ENCODE measurements around the gene CHFR.
"Not testable (repeated sequence)": the region's sequence is repeated elsewhere in the genome, so short reads cannot be mapped to it uniquely, and the experiment has no call there.

- TF ChIP-seq EZH2 (IDR thresholded peaks at IDR 0.05; ENCODE audit: borderline replicate concordance, low read depth, low read length, severe bottlenecking); CTCF (IDR thresholded peaks at IDR 0.05; ENCODE audit: extremely low read depth in 1 of 2, insufficient read depth in 1 of 2, low read depth in 1 of 2, low read length in 2 of 2); POLR2A (IDR thresholded peaks at IDR 0.05; ENCODE audit: low read depth, low read length); POLR2AphosphoS5 (IDR thresholded peaks at IDR 0.05; ENCODE audit: insufficient read depth, low read depth, low read length); MAX (IDR thresholded peaks at IDR 0.05; ENCODE audit: insufficient read depth, insufficient read length); FOS (IDR thresholded peaks at IDR 0.05; ENCODE audit: borderline replicate concordance, insufficient read depth, low read length); MYC (IDR thresholded peaks at IDR 0.05; ENCODE audit: low read depth, low read length); JUN (IDR thresholded peaks at IDR 0.05; ENCODE audit: borderline replicate concordance, insufficient read depth, insufficient read length, low read depth); GATA2 (IDR thresholded peaks at IDR 0.05; ENCODE audit: insufficient read depth, insufficient read length, low read depth, low read length): not testable (repeated sequence)
Measured at GRCh38 chr12:132791940-132792339, 95.5 kb downstream of the CHFR start.
